ENCODE measurements around the gene CPNE1.

Gene CPNE1

DNA sequence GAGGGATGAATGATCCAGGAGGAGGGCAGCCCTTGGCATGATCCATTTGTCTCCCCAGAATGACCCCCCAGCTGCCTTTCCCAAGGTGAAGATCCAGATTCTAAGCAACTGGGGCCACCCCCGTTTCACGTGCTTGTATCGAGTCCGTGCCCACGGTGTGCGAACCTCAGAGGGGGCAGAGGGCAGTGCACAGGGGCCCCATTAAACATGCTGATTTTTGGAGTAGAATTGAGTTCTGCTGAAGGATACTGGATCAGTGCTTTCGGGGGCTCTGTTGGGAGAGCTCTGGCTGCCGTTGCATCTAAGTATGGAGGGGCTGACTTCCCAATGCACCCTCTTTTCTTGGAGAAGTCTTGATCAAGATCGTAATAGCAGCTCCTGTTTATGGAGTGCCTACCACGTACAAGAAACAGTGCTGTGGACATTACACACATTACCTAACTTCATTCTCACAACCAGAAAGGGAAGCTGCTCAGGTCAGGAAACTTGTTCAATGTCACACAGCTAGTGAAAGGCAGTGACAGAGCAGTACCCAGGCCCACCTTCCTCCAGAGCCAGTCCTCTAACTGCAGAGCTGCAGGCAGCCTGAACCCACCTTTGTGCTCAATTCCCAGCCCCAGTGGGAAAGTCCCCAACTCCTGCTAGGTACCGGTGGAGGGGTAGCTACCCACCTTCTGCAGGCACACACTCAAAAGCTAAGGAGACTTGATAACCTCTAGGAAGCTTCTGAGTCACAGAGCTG is 43.7 kb downstream of the CPNE1 start:
- DNase-seq (ENCODE audit: low read depth in 2 of 2), result no peak

DNA sequence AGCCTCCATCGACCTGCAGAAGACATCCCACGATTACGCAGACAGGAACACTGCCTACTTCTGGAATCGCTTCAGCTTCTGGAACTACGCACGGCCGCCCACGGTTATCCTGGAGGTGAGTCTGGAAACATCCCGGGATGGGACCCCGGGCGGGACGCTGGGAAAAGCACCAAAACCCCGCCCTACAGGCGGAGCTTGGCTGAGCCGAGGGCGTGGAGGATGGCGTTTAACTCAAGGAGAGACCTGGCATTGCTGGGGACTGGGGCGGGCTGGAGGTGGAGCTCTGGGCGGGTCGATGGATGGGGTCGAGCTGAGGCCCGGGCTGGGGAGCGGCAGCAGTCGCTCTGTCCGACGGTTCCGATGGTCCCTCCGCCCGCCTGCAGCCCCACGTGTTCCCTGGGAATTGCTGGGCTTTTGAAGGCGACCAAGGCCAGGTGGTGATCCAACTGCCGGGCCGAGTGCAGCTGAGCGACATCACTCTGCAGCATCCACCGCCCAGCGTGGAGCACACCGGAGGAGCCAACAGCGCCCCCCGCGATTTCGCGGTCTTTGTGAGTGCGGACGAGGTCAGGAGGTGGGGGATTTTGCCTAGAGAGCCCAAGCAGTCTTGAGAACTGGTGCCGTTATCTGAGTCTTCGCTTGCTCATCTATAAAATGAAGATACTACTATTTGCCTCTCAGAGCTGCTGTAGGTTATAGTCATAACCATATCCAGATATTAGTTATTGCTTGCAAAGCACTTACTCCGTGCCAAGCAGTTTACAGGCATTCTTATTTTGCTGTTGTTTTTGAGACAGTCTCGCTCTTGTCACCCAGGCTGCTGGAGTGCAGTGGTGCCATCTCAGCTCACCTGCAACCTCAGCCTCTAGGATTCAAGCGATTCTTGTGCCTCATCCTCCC is 45.3 kb downstream of the CPNE1 start:
- peak; percentile 51 to 56 for DNase-seq (ENCODE audit: low read depth in 2 of 2)

DNA sequence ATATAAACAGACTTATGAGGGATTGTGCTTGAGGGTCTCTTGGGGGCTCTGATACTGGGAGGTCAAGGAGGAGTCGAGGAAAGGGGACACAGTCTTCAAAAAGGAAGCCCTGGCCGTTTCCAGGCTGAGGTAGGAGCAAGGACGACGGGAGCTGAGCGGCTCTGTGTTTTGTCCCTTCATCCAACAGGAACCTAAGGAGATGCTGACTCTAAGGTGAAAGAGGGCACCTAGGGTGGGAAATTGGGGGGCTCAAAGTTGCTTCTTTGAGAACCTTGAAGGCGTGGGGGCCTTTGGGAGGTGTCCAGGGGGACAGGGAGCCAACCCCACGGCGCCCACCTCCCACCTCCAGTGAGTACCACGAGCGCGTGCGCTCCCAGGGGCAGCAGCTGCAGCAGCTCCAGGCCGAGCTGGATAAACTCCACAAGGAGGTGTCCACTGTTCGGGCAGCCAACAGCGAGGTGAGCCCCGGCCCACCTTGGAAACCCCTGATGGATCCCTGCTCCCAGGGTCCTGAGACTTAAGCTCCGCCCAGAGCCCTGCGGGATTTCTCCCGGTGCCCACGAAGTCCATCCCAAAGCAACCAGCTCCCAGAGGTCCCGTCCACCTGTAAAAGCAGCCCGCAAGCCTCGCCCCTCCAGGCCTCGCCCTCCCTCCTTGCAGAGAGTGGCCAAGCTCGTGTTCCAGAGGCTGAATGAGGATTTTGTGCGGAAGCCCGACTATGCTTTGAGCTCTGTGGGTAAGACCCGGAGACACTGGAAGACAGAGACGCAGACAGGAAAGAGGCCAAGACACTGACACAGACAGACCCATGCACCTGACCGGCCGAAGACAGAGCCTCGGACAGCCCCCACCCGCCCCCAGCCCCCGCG is 46.2 kb downstream of the CPNE1 start:
- no peak for DNase-seq (ENCODE audit: low read depth in 2 of 2)

DNA sequence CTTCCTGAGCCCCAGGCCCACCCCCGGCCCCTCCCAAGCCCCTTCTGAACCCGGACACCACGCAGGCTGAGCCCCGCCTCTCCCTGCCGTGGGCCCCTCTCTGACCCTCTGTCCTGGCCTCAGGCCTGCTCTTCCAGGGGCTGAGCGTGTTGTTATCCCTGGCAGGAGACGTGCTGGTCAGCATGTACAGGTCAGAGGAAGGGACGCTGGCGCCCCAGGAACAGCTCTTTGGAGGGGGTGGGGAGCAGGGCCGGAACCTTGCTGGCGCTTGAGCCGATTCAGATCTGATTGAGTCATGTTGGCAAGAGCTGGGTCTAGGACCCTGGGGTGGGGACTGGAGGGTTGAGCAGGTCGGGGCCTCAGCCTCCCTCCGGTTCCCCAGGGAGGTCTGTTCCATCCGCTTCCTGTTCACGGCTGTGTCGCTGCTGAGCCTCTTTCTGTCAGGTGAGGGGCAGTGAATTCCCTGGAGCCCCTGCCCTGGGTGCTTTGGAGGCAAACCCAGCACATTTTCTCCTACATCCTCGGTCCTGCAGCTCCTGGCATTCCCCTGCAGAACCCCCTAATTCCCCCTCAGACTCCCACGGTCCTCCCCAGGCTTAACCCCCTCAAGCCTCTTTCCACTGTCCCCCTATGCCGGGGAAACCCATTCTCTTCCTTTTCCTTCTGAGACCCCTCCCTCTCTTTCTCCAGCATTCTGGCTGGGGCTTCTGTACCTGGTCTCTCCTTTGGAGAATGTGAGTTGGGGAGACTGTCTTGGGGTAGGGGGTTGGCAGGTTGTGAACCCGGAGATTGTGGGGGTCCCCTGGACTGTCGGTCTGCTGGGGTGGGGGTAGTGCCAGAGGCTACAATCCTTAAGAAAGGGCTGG is 47.1 kb downstream of the CPNE1 start:
- no peak for DNase-seq (ENCODE audit: low read depth in 2 of 2)

DNA sequence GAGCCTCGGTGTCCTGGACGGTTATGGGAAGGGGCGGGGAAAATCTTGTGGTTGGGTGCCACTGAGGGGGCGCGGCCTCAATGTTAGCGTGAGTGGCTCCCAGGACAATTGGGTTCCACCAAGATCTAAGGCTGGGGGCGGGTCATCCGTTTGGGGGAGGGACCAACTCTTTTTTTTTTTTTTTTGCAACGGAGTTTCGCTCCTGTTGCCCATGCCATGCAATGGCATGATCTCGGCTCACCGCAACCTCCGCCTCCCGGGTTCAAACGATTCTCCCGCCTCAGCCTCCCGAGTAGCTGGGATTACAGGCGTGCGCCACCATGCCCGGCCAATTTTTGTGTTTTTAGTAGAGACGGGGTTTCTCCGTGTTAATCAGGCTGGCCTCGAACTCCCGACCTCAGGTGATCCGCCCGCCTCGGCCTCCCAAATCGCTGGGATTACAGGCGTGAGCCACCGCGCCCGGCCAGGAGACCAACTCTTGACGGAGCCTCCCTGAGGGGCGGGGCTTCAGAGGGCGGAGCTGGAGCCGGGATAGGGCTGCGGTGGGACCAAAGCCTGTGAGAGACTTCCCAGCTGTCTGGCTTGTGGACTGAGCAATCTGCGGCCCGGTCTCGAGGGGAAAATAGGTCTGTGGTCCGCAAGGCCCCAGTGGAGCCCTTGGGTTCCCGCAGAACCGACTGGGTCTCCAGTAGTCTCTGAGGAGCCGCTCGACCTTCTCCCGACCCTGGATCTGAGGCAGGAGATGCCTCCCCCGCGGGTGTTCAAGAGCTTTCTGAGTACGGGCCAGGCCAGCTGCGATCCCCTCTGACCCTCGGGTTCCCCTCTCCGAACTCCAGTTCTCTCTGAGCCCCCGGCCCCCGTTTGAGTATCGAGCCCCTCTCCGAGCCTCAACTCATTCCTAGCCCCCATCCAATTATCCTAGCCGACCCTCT is 48.0 kb downstream of the CPNE1 start:
- peak in 1 of 2 donors; percentile 26 for DNase-seq (ENCODE audit: low read depth in 2 of 2)

DNA sequence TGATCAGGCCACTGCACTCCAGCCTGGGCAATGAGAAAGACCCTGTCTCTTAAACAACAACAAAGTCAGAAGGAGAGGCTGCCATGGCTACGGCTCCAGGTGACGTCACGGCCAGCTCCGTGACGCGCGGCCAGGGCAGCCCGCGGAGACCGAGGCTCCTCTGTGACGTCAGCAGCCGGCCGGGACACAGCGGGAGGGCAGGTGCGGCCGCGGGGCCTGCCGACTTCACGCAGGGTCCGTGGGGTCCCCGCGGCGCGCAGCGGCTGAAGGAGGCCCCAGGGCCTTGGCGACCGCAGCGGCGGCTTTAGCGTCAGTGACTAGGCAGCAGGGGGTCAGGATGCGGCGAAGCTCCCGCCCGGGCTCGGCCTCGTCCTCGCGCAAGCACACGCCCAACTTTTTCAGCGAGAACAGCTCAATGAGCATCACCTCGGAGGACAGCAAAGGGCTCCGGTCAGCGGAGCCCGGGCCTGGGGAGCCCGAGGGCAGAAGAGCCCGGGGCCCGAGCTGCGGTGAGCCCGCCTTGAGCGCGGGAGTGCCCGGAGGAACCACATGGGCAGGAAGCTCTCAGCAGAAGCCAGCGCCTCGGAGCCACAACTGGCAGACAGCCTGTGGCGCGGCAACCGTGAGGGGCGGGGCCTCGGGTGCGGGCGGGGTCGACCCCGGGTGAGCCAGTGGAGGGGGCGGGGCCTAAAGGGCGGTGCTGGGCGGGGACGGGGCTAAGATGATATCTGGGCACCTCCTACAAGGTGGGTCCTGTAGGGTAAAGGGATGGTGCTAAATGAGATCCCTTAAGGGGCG is 48.8 kb downstream of the CPNE1 start, which contains the start of gene SPAG4:
Gene SPAG4 (plus strand): TSS at position 163 of the 798 bp plus-strand sequence. CDS start 175 bp downstream, at position 338.
- peak; percentile 99 to 100 for DNase-seq (ENCODE audit: low read depth in 2 of 2)

DNA sequence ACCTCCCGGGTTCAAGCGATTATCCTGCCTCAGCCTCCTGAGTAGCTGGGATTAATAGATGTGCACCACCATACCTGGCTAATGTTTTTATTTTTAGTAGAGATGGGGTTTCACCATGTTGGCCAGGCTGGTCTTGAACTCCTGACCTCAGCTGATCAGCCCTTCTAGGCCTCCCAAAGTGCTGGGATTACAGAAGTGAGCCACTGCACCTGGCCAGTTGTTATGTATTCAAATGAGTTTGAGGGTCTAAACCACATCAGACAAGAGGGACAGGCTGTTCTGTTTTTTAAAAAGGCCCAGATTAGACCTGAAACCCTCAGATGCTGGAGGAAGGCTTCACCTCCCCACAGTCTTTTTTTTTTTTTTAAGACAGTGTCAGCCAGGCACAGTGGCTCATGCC is 53.2 kb downstream of the CPNE1 start:
- DNase-seq (ENCODE audit: low read depth in 2 of 2), result no peak

DNA sequence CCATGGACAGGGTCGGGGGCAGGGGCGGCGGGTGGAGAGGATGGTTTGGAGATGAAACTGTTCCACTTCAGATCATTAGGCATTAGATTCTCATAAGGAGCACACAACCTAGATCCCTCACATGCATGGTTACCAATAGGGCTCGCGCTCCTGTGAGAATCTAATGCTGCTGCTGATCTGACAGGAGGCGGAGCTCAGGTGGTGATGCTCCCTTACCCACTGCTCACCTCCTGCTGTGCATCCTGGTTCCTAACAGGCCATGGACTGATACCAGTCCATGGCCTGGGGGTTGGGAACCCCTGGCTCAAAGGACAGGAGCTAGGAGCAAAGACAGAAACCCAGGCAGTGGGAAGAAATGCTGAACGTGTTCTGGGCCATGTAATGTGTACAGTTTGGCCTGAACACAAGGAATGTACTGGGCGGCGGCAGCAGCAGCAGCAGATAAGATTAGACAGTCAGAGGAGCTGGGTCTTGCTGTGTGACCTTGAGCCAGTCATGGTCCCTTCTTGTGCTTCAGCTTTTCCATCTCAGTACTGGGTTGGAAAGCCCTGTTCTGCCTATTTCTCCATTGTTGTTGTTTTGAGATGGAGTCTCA is 53.8 kb downstream of the CPNE1 start:
- no peak for DNase-seq (ENCODE audit: low read depth in 2 of 2)

DNA sequence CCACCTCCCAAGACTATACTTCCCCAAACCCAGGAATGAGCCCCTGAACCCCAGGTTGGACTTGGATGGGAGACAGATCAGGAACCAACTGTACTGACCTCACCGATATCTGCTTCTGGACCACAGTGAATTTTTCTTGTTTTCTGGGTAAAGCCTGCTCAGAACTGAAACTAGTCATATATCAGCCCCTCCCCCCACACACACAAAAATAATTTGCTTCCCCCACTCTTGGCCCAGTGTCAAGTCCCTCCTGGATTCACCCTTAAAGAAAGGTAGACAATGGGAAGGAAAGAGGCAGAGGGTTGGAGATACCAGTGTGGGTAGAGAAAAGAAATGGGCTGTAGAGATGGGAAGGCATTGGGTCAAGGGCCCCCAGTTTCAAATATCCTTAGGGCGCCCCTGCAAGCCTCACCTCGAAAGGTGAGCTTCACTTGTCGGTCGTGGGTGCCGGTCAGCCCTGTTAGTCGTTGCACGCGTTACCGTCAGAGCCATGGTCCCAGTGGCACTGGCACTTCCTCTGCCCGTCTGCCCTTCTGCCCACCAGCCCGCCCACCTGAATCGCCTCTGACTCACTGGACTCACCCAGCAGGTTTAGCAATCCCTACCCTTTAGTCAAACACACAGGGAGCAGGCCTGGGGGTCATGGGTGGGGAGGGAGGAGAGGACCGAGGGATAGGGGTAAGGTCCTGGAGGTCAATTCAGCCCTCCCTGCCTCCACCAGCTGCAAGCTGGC is 57.5 kb downstream of the CPNE1 start:
- DNase-seq (ENCODE audit: low read depth in 2 of 2), result no peak

DNA sequence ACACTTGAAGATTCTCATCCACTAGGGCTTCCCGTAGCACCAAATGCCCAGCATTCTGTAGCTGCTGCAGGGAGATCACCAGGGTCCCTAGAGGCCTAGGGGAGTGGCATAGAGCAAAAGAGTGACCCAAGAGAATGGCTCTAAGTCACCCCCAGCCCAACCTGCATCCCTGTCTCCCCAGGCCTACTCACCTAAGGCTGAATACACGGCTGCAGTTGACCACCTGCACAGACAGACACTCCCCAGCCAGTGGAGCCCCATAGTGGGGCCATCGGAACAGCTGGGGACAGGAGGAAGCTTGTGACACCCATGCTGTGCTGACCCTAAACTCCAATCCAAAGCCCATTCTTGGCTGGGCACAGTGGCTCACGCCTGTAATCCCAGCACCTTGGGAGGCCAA is 58.6 kb downstream of the CPNE1 start:
- DNase-seq (ENCODE audit: low read depth in 2 of 2), result no peak

DNA sequence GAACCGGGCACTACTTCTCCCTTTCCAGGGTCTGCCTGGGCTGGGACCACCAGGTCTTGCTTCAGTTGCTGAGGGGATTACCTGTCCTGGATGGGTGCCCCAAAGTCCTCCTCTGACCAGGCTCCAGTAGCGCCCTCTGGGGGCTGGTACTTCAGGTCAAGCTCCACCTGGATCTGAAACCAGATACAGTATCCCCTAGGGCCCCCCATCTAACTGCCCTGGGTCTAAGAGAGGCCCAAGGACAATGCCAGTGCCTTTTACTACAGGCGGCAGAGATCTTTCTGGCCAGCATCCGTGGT is 60.3 kb downstream of the CPNE1 start:
- DNase-seq (ENCODE audit: low read depth in 2 of 2), result no peak

DNA sequence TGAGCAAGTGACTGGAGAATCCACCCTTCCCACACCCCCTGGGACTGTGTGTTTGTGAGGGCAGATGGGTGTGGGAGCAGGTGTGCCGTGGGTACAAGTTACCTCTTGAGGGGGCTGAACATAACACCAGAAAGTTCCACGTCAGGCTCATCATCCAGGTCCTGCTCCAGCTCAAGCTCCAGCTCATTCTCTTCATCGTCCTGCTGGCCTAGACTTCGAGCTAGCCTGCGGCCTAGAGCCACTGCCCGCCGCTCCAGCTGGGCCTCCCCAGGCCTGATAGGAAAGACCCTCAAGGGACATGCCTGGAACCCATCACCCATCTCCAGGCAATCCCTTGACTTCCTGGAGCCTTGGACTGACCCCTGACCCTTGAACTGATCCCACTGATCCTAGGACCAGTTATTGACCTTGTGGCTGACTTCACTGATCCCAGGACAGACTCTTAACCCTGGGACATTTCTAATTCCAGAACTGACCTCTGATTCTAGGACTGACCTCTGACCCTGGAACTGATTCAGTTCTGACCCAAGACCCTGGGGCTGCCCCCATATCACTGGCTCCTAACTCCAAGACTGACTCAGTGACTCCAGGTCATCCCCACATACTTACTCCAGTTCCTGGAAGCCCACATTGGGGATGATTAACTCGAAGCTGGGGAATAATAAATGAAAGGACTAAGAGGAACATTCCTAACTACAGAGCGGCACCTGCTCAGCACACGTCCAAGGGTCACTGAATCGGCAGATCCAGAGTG is 60.8 kb downstream of the CPNE1 start:
- no peak for DNase-seq (ENCODE audit: low read depth in 2 of 2)

DNA sequence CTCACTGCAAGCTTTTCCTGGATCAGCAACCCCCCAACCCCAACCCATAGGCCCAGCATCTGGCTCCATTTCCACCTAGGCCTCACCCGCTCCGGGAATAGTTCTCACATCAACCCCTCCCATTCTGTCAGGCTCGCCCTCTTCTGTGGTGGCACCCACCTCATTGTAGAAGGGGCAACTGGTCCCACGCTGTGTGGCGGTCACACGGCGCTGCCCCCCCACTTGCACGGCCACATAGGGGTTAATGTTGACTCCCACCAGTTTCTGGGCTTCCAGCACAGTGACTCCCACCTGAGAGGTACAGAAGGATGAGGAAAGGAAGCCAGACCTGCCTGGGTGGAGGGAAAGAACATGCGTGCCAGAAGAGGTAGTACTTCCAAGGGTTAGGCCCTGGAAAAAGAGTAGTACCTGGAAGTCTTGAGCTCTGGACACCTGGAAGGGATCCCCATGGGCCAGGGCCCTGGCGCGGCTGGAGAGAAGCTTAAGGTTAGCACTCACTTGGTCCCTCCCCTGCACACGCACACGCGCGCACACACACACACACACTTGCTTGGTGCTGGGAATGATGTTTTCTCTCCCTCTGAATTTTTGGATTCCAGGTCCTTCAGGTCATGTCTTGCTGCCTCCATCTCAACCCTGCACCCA is 61.7 kb downstream of the CPNE1 start:
- no peak for DNase-seq (ENCODE audit: low read depth in 2 of 2)

DNA sequence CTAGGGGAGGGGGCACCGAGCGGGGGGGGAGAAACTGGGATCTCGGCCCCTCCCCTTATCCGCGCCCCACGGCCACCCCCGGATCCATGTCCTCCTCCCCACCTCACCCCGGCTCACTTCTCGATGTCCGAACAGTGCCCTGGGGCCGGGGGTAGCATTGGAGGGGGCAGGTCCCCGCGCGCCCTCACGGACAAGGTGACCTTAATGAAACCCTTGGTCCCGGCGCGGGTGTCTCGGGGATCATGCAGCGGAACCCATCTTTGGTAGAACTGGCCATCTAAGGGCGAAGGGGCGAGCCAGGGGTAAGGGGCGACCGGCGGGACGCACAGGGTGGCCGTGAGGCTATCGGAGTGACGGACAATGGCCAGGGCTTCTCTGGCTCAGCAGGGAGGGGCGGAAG is 62.7 kb downstream of the CPNE1 start:
- no peak for DNase-seq (ENCODE audit: low read depth in 2 of 2)

DNA sequence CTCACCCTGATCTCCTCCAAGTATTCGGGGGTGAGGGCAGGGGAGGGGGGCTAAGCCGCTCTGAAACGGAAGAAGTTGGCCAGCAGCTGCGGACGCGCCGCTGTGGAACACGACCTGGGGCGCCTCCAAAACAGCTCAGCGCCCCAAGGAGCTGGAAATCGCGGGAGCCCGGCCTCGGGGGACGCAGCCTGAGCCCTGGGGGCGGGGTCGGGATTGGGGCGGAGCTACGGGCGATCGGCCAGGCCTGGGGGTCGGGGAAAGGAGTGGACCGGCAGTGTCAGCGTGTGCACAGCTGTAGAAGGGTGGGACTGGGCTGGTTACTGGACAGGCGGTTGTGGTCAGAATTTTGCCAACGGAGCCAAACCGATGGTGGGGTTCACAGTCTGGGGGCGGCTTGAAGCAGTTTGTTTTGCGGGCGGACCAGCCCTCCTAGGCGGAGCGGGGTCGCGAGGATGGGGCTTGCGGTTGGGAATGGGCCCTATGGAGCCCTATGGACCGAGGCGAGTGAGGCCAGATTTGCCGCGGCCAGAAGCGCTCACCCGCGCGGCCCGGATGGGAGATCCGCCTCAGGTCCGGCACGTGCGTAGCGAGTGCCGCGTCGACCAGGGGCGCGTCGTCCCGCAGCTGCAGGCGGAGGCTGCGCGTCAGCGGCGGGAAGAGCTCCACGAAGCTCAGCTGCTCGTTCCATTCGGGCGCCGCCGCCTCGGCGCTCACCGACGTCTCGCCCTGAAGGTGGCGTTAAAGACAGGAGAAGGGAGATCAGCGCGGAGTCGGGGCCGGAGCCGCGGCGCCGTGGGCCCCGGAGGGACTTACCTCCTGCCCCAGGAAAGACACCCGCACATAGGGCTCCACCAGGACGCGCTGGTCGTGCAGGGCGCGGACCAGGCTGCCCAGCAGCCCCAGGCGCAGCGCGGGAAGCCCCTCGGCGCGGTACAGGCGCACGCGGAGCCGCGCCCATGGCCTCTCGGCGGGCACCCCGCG is 63.4 kb downstream of the CPNE1 start:
- DNase-seq (ENCODE audit: low read depth in 2 of 2), result peak; percentile 57 to 60

Data from stimulated activated CD8-positive, alpha-beta memory T cell treated with anti-CD3 and anti-CD28 coated beads, Interleukin-15, amount 100 ng/mL, for 4 hours (primary cell).